NCI-H2081 (cell line): ENCODE results near the gene RAB7B.

Source experiments
- DNase-seq, 2 experiments: peaks; one replicate each; lab custom pipeline; 2025; lab: John Stamatoyannopoulos, UW

The RAB7B gene

DNA sequence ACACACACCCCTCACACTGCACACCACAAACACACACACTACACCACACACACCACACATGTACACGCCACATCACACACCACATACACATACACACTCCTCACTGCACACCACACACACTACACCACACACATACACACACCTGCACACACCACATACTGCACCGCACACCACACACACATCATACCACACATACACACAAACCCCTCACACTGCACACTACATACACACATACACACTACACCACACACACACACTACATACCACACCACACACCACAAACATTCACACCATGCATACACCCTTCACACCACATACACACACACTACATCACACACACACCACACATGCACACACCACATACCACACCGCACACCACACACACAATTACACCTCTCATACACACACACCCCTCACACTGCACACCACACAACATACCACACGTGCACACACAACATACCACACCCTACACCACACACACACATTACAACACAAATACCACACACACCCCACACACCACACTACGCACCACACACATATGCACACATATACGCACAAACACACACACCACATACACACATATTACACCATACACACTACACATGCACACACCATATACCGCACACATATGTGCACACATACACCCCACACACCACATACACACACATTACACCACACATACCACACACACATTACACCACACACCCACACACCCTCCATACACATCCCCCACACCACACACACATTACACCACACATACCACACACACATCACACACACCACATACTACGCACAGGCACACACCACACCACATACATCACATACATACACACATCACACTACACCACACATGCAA, 29.6 kb downstream of the RAB7B start:
- DNase-seq = no peak

DNA sequence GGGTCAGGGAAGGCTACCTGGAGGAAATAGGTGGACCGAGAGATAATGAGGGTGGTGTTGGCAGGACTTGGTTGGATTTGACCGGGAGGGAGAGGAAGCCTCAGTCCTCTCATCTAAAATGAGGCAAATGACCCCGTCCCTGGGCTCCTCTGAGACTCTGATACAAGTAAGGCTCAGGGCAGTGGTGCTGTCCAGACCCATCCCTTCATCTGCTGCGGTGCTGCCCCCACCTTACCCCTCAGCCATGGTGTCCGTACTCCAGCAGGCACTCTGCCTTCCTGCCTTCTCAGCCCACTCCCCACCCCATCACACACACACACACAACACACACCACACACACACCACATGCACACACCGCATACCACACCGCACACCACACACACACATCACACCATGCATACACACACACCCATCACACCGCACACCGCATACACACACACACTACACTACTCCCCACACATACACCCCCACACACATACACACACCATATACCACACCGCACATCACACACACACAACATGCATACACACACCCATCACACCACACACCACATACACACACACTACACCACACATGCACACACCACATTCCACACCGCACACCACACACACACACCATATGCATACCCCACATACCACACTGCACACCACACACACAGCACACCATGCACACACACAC, 30.6 kb downstream of the RAB7B start:
- DNase-seq = no peak

DNA sequence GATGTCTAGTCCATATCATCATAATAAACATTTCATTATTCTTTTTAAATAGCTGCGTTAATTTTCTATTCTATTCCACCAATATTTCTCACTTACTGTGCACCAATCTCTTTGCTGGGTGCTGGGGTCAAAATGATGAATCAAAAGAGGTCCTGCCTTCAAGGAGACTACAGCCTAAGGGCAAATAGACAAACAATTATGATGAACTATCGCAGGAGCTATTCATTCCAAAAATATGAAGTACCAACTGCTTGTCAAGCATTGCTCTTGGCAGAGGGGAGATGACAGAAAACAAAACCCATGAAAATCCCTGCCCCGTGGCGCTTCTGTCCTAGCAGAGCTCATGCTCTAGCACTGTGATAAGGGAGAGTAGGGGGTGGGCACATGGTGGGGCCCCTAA, 31.1 kb downstream of the RAB7B start:
- DNase-seq = no peak

DNA sequence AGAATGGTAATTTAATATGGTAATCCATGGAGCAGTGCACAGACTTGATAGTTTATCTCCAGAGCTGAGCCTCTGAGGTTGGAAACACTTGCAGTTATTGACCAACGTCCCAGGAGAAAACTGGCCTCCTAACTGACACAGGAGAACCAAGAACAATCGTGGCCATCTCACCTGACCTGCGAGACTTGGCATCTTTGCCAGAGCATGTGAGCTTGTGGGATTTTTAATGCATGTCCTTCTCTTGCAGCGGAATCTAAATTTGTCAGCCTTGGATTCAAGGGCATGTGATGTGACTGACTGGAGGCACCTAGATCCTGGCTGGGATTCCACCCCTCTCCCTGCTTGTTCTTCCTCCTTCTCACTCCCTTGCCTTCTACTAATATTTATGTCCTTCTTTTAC, 32.1 kb downstream of the RAB7B start:
- no peak for DNase-seq

DNA sequence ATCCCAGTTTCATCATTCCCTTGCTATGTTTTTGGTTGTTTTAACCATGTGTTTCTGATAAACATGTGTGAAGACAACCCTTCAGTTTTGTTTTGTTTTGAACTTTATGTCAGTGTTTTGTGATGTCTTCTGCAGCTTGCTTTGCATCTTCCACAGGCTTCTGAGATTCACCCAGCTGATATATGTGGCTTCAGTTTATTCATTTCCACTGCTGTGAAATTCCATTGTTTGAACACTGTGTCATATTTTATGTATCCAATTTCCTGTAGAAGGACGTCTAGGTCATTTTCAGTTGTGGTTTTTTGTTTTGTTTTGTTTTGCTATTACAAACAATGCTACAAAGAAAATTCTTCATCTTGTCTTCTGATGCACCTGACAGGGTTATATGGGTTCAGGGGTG, 32.7 kb downstream of the RAB7B start:
- DNase-seq = no peak

DNA sequence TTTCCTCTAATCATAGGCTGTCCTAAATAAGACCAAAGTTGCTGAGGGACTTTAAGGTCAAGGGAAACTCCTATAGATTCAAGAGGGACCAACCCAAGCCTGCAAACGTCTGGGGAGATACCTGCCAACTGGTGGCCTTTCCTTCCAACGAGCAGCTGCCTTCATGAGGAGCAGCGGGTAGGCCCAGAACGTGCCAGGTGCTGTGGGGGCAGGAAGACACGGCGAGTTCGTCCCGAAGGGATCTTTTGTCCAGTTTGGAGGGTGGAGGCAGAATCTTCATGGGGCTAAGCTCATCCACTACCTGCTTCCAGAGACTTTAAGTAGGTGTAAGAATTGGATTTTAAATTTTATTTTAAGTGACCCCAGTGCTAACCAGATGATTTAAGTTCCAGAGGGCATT, 34.0 kb downstream of the RAB7B start:
- DNase-seq = no peak

DNA sequence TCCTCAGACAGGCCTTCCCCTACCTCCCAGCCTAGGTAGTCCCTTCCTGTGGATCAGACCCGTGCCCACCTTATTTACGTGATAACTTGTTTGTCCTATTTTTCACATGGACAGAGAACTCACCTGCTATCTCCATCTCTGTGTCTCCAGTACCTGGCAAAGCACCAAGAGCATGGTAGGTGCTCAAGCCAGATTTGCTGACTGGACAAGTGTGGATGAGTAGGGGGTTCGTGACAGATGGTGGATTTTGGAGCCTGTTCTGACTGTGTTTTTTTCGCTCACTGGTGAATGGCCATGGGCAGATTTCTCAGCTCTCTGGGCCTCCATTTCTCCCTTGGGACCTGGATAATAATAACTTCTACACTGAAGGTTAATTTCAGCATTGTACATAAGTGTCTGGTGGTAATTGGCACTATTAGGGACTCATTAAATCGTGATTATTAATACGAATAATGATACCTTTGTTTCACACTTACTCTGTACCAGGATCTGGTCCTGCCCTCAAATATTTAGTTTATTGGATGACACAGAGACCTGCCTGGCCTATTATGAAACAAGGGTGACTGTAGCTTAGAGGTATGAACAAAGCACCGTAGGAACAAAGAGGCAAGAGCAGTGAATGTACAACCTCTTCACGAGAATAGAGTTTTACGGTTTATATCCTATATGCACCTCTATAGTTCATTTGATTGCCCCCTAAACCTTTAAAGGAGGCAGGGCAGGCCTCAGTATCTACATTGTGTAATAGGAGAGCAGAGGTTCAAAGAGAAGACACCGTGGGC, 35.5 kb downstream of the RAB7B start:
- DNase-seq = no peak

DNA sequence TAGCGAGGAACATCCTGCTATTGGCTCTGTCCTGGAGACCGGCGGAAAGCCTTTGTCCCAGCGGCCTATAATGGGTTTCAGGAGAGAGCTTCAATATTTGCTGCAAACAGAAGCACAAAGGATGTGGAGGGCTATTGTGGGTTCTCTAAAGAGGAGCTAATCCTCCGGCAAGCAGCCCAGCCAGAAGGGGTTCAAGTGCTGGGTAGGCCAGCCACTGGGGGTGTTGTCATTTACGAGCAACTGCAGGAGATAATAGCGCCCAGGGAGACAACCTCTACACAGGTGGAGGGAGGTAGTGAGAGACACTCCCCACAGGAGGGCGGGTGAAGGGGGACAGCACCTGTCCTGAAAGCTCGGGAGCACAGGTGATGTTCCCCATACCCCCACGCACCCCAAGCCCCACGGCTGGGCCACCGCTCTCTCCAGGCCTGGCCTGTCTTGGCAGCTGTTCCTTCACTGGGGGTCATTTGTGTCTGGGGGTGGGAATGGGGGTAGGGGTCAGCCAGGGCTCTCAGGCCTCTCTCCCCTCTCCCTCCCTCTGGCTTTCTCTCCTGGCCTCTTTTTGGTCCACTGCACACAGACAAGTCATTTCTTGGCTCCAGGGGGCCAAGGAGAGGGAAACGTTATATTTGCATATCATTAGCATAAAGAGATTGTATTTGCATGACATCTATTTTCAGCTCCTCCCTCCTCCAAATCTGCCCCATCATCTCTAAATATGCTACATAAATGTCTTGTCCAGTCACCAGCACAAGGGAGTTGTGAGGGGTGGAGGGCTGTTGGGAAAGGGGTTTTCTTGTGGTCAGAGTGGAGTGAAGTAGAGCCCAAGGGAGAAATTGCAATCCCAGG, 37.9 kb downstream of the RAB7B start:
- DNase-seq = peak; percentile 94 to 99

DNA sequence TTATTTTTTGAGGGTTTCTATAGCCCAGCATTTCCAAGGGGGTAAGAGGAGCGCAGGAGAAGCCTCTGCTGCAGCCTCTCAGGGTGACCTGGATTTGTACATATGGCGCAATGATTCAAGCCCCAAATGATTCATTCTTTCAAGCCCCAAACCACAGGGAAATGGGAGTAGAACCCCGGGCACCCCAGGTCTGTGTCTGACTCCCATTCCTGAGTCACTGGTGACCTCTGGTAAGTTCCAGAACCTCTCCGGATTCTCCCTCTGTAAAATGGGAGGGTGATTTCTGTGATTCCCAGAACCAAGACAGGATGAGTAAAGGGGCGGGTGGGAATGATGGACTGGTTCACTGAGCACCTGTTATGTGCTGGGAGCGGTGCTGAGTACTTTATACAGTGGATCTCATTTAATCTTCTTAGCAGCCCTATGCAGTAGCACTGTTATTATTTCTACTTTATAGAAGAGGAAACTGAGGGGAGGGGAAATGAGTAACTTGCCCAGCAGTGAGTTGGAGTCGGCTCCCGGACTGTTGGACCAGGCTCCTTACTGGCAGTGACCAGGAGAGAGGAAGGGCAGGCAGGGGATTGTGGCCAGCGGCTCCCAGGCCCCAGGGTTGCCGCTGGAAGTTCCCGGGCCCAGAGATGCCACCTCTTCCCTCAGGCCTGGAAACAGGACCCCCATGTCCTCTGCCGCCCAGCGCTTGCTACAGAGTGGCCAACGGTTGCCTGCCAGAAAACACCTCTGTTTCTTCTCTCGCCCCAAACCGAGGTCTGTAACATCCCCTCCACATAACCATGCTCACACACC, 39.6 kb downstream of the RAB7B start:
- DNase-seq = no peak

DNA sequence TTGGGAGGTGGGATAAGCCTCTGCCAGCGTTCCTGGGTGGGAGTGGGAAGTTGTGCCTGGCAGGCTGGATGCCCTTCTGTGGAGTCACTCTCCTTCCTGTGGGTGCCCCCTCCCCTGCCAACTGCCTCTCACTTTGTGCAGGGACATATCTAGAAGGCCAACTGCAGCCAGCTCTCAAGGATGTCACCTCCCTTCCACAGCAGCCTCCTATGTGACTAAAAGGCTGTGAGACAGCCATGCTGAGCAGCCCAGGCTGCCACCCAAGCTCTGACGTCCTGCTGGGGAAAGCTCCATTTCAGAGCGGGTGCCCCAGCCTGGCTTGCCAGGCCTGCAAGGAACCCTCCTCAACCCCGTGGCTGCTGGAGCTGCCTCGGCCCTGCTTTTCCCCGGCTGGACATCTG, 40.4 kb downstream of the RAB7B start:
- no peak for DNase-seq

DNA sequence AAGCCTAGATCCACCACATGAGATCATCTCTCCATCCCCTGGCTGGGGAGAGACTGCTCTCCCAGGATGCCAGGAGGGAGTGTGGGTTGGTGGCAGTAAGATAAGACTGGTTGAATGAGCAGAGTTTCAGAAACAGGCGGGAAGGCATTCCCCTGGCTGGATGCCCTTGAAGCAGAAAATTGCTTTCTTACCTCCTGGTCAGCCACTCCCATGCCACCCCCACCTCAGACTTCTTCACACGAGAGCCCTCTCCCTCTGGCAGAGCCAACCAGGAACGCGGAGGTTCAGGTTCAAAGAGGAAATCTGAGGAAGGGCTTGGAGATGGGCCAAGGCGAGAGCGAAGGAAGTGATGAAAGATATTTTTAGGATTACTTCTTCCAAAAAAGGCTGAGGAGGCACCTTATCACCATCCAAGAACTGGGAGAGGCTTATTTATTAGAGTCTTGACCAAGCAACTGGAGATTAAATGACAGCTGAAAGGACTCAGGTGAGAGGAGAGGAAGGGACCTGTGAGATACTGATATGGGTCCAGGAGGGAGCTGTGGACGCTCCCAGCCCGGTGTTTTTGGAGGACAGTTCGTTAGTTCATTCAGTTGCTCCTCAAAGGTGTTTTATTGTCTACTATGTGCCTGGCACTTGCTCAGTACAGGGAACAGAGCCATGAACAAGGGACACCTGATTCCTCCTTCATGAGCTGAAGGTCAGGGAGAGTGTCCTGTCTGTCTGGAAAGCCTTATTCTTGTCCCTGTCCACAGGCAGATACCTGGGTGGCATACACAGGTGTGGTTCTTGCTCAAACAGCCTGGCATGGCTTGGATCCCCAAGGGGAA, 41.0 kb downstream of the RAB7B start:
- DNase-seq = no peak

DNA sequence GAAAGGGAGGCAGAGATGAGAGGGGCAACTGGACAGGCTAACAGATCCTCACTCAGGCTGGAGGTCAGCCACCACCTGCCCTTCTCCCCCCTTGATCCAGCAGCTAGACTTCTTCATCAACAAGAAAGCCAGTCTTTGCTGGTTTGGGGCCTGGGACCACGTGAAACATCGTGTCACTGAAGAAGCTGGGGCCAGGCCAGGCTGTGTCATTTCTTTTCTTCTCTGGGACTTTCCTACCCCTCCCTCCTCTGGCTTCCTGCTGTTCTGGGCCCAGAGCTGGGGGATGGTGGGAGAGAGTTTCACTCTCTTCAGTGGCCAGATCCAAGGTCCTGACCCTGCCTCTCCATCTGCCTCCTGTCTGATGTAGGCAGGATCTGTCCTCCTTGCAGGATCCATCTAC, 41.8 kb downstream of the RAB7B start:
- no peak for DNase-seq

DNA sequence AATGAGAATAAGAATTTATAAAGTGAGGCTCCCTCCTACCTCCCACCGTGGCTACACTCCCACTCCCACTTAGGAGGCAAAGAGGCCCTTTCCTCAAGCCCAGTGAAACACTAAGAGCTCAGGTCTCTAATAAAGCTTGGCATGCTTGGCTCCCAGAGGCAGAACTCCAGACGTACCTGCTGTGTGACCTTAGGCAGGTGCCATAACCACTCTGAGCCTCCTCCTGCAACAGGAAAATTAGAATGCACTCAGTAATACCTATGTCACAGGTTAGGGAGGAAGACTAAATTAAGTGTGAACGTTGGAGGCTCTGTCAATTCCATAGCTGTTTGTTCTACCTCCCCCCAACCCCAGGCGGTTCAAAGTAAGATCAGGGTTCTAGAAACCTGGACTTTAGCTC, 43.4 kb downstream of the RAB7B start:
- no peak for DNase-seq

DNA sequence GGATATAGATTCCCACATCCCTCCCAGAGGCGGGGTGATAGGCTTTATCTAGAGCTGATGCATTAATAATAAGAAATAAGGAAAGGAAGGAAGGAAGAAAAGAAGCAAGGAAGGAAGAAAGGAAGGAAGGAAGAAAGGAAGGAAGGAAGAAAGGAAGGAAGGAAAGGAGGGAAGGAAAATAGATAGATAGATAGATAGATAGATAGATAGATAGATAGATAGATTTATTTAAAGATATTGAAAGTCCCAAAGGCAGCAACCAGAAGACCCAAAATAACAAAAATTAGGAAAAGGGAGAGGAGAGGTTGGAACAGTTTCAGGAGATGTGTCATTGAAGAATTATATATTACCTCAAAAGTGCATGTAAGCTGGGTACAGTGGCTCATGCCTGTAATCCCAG, 47.7 kb downstream of the RAB7B start:
- no peak for DNase-seq

DNA sequence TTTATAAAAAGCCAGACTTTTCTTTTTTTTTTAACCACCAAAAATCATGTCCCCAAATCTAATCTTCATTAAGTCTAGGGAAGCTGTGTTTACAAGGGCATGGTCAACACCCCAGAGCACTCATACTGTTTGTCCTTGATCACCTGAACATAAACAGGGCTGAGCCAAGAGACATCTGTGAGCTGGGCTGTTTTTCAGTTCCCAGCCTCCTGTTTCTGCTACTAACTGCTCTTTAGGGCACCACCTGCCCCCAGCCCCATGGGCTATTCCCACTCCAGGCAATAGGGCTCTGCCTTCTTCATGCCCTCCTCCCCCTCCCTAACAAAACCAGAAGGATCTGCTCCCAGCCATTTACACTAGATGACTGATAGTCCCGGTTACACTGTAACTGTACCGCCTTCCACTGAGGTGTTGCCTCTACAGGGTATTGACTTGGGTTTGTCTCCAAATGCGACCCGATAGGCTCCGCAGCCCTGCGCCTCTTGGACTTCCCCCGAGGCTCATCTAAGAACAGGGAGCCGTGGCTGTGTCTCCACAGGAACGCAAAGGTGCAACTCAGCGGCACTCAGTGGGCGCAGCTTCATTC, 48.3 kb downstream of the RAB7B start:
- peak in 1 of 2 experiments; percentile 48 for DNase-seq

DNA sequence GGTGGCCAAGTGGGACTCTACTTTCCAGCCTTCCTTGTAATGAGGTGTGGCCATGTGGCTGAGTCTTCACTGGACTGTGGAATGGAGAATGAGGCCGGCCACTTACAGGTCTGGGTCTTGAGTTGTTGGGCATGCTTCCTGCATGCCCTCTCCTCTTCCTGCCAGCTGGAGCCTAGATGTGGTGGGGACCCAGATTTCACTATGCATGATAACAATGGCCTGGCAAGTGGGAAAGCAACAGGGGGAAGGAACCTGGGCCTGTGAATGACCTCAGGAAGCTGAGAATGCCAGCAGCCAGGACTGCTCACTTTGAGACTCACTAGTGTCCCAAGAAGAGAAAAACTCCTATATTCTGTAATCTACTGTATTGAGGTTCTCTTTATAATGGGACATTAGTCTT, 51.4 kb downstream of the RAB7B start:
- no peak for DNase-seq

DNA sequence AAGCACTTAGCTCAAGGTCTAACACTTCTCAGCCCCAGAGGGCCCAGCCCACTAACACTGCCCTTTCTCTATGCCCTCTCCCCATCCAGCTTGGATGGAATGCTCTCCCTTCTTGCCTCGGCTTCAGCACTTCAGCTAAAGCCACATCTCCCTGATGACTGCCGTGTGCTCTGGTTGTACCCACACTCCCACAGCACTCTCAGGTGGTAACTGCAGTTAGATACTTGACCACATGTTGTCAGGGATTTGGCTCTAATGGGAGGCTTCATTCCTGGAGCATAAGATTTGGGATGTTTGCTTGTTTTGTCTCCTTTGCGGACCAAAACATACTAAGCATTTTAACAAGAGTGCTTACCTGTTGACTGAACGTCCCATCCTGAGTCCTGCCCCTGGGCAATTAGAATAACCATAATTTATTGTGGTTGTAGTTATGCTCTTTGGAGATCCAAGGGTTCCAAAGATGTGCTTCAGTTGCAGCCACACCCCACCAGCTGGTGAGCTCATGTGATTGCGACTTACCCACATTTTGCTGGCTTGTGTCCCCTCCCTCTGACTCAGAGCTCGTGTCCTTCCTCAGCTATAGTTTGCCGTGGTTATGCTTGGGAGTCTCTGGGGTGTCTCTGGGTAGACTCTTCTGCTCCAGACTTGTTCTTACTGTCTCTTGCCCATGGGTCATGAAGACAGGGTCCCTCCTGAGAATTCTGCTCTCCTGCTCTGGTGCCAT, 52.2 kb downstream of the RAB7B start:
- DNase-seq = no peak

DNA sequence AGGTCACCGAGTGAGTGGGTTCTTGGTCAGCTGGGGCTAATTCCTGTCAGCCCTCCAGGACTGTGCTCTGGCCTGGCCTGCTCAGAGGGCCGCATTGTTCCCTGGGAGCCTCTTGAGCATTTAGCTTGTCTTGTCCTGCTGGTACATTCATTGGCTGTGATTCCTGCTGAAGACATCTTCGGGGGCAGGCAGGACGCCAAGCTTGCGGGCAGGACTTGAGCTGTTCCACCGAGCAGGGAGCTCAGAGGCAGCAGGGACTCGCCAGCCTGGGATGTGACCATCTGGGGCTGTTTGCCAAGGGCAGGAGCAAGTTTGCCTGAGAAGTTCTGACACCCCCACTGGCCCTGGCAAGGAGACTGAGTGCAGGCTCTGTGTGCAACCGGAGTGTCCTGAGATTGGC, 52.9 kb downstream of the RAB7B start:
- DNase-seq = no peak

DNA sequence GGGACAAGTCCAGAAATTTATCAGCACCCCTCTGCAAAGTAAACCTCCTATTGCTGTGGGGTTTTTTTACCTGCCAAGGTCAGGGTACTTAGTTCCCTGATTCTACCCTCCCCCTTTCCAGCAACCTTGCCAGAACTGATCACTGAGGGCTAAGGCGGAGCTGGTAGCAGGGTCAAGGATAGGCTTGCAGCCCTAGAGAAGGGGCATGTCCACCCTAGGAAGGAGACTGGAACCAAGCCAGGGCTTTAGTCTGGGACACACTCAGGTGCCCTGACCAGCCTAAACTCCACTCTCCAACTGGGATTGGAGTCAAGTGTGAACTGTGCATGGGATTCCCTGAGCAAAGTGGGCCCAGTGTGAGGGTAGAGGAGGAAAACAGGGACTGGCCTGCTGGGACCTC, 53.4 kb downstream of the RAB7B start:
- DNase-seq = no peak
